Activated CD8-positive, alpha-beta memory T cell treated with anti-CD3 and anti-CD28 coated beads, Interleukin-2, amount 50 U/mL, for 1 hour (primary cell): ENCODE results near the gene PKP3.
"Not testable (repeated sequence)": the region's sequence is repeated elsewhere in the genome, so short reads cannot be mapped to it uniquely, and the experiment has no call there.

Source experiments
- DNase-seq: peaks from one replicate; pipeline ENCODE4 v3.0.0-alpha.2; 2020; ENCODE audit errors: extremely low read depth

The PKP3 gene

GRCh38 chr11:425301-425700 is 31.3 kb downstream of the PKP3 start:
- DNase-seq, result no peak

- no peak for DNase-seq
Observed at GRCh38 chr11:426851-427250, 32.8 kb downstream of the PKP3 start.

DNA sequence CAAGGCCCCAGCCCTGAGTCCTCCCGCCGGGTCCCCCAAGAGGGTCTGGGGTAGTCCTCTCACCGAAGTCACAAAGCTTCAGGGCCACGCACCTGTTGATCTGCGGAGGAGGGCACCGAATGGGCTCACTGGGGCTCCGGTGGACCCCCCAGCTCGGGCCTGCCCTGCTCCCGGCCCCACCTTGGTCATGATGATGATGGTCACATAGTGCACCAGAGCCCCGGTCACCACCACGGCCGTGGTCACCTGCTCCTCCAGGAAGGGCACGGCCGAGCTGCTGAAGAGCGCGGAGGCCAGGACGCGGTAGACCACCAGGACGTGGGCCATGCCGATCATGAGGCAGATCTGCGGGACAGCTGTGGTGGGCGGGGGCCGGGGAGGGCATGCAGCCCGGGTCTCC is 34.3 kb downstream of the PKP3 start:
- DNase-seq, result no peak

GRCh38 chr11:429391-429790 is 35.4 kb downstream of the PKP3 start:
- no peak for DNase-seq

DNA sequence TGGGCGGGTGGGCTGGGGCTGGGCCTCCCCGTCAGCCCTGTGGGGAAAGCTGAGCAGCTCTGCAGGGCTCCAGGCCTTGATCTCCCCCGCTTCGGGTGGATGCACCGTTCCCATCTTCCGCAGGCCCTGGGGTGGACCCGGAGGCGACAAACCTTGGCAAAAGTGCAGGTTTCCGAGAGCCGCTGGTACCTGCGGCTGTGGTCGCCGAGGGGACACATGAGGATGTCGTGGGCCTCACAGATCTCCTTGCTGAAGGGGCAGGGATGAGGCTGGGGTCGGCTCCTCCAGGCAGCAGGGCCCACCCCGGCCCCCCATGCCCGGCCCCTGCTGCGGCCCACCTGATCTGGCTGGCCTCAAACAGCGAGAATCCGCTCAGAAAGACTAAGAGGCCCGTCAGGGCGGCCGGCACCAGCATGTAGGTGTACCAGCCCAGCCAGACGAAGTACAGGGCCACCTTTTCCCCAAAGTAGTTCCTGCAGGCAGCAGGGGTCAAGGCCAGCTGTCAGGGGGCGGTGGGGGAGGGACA is 36.0 kb downstream of the PKP3 start:
- DNase-seq, result no peak

DNA sequence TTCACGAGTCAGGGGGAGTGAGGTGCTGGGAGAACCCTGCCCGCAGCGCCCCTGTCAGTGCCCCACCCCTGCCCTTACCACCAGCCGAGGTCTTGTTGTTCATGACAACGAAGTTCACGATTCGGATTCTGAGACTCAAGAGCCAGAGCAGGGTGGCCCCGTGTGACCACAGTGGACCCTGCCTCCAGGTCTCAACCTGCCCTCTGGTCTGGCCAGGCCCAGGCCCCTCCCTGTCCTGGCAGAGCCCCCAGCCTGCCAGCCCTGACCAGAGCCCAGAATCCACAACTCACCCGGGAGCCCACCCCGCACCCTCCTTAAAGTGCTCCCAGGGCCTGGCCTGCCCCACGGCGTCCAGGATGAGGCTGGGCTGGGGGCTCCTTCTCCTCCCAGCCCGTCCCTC is 37.9 kb downstream of the PKP3 start:
- DNase-seq, result no peak

DNA sequence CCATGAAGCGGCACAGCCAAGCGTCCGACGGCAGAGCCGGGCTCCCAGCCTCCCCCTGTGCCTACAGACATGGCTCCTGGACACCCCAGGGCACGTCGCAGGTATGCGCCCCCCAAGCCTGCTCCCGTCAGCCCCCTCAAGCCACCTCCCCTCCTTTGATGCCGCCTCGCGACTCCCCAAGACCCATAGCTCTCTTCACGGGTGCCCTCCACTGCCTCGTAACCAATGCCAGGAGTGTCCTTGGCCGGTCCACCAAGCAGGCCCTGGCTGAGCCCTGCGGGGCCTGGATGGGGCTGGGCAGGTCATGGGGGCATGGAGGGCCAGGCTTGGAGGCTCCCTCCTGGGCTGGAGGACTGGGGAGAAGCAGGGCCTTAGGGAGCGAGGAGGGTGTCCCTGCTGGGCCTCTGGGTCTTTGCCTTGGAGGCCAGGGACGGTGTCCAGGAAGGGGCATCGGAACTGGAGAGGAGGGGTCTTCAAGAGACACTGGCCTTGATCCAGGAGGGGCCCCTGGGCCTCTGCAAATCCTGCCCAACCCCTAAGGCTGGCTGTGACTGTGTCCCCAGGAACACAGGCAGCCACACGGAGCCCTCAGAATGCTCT is 38.6 kb downstream of the PKP3 start:
- no peak for DNase-seq

DNA sequence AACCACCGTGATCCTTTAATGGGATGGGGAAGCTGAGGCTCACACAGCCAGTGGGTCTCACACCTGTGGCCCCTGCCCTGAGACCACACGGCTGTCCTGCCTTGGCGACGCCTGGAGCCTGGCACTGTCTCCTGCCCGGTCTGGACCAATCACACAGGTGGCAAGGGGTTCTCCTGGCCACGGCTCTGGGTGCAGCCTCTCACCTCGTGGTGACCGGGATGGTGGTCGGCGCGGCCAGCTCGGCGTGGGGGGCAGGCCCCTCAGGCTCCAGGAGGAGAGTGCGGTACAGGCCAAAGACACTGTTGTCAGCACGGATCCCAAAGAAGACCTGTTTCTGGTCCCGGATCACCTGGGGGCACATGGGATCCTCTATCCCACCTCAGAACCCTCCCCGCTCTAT is 39.1 kb downstream of the PKP3 start:
- DNase-seq, result no peak

- DNase-seq, result no peak
Observed at GRCh38 chr11:433641-434040, 39.6 kb downstream of the PKP3 start.

- no peak for DNase-seq
Observed at GRCh38 chr11:434496-434895, 40.5 kb downstream of the PKP3 start.

- not testable (repeated sequence) for DNase-seq
Observed at GRCh38 chr11:434999-435740, 41.2 kb downstream of the PKP3 start.

GRCh38 chr11:437228-437870 is 43.3 kb downstream of the PKP3 start:
- DNase-seq, result no peak

- no peak for DNase-seq
Observed at GRCh38 chr11:438101-438844, 44.3 kb downstream of the PKP3 start.

GRCh38 chr11:439315-440064 is 45.5 kb downstream of the PKP3 start:
- DNase-seq, result no peak

GRCh38 chr11:440065-441042 is 46.3 kb downstream of the PKP3 start:
- no peak for DNase-seq

DNA sequence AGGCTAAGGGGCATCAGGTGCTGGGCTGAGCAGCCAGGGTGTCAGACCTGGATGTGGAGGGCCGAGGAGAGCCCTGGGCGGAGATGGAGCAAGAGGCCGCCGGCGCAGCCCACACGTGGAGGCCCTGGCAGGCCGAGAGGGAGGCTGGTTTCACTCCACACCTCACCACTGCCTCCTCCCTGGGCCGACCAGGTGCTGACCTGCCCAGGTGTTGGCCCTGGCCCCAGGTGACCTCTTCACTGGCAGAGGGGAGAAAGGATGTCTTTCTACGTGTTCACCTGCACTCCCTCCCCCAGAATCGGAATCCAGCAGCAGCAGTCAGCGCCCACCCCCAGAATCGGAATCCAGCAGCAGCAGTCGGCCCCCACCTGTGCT is 47.0 kb downstream of the PKP3 start:
- no peak for DNase-seq

DNA sequence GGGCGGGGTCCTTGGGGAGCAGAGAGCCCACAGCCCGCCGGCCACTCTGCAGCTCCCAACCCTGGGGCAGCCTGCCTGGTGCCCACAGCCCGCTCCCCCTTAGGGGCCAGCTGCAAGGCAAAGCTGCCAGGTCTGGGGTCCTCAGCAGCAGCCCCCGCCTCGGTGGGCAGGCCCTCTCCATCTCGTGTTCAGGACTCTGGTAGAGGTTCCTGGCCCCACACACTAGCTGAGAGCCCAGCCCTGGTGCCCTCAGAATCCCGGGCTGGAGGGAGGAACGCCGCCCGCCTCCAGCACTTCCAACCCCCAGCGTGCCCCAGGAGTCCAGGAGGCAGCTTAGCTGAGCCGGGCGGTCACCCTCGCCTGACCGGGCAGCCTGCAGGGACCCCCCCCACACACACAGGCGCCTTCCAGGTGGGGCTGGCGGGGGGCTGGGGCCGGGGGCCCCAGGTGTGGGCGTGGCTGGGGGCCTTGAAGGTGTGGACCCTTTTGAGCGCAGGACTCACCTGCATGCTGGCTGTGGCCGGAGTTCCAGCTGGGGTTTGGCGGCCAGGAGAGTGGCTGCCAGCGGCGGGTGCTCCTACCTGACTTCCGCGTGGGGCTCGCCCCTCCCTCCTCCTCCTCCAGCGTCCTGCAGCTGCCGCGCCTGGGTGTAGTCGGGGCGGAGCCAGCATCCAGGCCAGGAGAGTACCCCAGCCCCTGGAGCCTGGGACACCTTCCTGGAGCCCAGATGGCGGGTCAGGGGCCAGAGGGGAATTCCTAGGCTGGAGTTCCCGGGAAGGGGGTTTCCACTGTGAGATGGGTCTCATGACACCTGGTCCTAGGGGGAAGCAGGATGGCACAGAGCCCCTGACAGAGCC is 47.6 kb downstream of the PKP3 start, which contains the start of gene ANO9:
Gene ANO9, minus strand, starts transcription at position 594 of the 857 bp plus-strand sequence. Its CDS starts 85 bp downstream, at position 509.
- no peak for DNase-seq

- no peak for DNase-seq
Observed at GRCh38 chr11:442611-443081, 48.6 kb downstream of the PKP3 start.

DNA sequence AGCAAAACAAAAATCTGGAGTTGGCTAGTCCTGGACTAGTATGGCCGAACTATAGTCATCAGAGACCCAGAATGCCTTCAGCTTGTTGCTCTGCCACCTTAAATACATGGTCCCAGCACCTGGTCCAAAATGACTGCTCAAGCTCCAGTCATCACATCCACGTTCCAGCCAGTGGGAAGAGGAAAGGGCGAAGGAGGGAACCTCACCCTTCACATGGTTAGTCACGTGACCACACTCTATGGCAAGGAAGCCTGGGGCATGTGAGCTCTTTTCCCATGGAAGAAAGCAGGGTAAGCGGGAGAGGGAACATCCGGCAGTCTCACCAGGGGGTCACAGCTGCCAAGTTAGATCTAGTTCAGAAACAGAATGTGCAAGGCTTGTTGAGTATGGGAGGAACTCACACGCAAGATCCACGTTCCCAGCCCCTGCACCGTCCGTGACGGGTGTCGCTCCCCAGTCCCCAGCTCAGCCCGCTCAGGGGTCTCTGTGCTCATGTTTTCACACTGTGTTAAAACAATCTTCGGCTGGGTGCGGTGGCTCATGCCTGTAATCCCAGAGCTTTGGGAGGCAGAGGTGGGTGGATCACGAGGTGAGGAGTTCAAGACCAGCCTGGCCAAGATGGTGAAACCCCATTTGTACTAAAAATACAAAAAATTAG is 49.7 kb downstream of the PKP3 start:
- DNase-seq, result no peak
